GM19238 (cell line): Measurements from ENCODE around the gene FAM227B.
A peak's percentile ranks its signal among the peaks of the same experiment; 100 is the strongest.
"Not testable (repeated sequence)": the region's sequence is repeated elsewhere in the genome, so short reads cannot be mapped to it uniquely, and the experiment has no call there.

ENCODE experiments used
- DNase-seq: peaks from one replicate; pipeline ENCODE4 v3.0.0; 2011; ENCODE audit warnings: low spot score; ENCODE audit not compliant: insufficient read length

FAM227B gene

DNA sequence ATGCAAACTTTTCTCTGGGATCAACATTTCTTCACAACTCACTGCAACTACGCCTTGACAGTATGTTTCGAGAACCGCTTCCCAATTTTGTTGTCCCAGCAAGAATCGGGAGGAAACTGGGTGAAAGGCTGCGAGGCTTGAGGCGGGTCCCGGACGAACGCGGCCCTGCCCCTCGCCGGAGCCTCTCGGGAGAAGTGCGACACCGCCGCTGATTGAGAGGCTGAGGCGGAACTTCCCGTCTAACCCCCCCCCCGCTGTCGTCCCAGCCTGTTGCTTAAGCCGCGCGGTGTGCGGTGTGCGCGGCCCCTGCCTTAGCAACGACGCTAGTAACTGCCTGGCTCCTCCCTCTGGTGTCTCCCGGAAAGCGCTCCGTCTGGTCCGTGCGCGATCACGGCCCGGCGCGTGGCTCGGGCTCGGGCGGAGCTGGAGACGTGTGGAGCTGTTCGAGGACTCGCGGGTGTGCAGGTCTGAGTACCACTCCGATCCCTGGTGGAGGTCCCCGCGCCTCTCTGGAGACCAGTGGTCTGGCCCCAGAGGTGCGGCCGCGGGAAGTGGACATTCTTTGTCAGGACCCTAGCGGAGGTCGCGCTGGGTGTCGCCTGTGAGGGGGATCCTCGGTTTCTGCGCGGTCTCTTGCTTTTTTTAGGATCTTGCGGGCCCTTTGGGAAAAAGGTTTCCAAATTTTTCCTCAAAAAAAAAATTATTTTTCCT lies at the start of gene FAM227B, which contains the start of gene DTWD1:
FAM227B (minus strand) TSS at position 161 of the 711 bp plus-strand sequence. CDS start 5,647 bp downstream, outside the sequence.
DTWD1 (plus strand) TSS at position 391 of the 711 bp plus-strand sequence. CDS start 4,120 bp downstream, outside the sequence.
- peak; percentile 77 for DNase-seq

DNA sequence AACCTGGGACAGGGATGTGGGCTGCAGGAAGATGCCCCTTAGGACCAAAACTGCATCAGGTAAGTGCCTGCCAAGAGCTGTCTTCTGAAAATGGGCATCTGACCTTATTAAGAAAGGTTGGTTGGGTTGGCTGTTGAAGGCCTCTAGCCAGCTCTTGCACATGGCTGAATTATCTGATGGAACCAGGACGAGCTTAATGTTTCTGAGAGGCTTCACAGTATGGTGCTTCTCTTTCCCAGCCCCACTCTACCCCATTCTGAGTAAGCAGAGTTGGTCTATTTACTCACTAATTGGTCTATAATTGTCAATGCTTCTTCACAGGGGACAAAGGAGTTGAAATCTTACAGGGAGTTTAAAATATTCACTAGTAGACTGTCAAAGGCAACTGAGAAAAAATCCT lies 48.7 kb upstream of the FAM227B start:
- DNase-seq, result no peak

DNA sequence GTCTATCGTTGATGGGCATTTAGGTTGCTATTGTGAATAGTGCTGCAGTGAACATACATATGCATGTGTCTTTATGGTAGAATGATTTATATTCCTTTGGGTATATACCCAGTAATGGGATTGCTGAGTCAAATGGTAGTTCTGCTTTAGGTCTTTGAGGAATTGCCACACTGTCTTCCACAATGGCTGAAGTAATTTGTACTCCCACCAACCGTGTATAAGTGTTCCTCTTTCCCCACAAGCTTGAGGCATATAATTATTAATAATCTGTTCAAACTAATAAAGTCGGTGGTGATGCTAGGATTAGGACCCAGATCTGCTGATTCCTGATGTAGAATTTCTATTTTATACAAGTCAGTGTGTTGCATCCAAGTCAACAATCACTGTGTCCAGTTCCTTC lies 45.9 kb upstream of the FAM227B start:
- not testable (repeated sequence) for DNase-seq

DNA sequence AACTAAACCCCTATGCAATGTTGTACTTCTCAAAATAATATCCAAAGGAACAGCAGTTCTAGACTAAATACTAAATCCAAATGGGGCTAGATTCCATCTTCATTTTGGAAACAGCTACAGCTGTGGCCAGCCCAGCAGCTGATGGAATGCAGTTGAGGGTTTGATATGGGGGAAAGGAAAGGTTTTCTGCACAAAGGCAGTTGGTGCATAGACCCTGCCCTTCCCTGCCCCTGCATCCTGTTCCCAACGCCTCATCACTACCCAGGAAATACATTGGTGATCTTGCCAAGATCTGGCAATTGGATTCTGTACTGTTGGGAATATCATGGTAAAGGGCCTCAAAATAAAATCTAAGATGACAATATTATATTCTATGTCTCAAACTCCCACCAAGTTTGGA lies 44.1 kb upstream of the FAM227B start:
- no peak for DNase-seq

- no peak for DNase-seq
These were observed 36.1 kb upstream of the FAM227B start for GRCh38 chr15:49656734-49657133.

- no peak for DNase-seq
These were observed 32.3 kb upstream of the FAM227B start for GRCh38 chr15:49652922-49653321.

GRCh38 chr15:49650676-49651075 lies 30.1 kb upstream of the FAM227B start:
- DNase-seq, result no peak

- no peak for DNase-seq
These were observed 29.4 kb upstream of the FAM227B start for GRCh38 chr15:49649987-49650386.

DNA sequence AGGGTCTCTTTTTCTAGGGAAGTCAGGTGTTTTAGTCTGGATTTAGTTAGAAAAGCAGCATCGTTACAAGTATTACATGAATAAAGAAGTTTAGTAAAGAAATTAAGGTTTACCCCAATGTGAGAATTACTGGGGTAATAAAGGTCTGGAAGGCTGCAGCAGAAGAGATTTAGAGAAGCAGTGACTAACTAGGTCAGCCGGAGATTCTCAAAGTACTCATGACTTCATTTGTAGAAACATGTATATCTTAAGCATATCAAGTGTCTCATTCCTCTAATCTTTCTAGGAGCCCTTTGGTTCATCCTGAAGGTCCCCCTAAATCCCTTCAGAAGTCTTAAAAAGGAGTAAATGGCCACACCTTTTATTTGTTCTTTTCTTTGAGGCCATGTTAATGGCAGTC lies 26.3 kb upstream of the FAM227B start:
- DNase-seq, result no peak

DNA sequence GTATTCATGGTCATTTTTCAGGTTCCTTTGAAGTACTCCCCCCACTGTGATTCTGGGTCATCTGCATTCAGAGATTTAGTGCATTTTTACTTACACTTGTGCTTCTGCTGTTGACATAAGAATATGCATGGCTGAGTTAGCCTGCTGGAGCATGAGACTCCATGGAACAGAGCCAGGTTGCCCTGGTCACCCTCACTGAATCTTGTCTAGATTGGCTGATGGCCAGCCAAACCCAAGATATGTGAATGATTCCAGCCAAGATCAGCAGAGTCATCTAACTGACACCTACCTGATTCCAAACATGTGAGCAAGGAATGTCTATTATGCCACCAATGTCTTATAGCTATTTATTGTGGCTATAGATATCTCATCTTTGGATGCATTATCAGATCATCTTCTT lies 25.3 kb upstream of the FAM227B start:
- DNase-seq, result no peak

GRCh38 chr15:49645277-49645676 lies 24.7 kb upstream of the FAM227B start:
- DNase-seq, result no peak

DNA sequence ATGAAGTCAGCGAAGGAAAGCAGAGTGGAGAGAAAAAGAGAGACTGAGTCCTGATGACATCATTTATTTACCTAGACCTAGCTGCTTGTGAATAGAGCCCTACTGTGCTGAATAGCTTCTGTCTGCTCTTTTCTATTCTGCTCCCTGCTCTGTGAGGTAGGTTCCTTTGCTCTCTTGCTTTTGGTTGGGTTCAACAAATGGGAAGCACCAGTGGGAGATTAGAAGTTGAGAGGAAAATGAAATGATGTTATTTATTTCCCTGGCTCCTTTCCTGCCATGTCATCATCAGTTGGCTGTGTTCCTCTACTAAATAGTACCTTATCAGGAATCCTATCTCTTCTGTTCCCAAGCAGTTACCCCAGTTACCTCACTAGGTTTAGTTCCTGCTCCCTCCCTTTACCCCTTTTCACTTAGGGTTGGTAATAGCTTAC lies 23.8 kb upstream of the FAM227B start:
- DNase-seq, result no peak

DNA sequence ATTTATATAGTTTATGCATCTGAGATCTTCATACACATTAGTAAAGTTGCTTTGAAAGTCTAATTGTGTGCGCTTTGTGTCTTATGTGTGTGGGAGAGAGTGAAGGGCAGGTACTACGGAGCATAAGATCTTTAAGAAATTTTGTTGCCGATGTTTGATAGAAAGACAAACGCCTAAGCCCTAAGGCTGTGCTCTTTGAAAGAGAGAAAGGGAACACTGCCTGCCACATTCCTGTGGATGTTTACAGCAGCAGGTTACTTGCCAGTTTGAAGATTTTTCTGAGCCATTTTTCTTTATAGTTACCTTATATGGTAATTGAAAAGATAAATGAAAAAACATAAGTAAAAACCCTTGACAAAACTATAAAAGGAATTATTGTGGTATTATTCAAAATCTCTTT lies 17.2 kb upstream of the FAM227B start:
- DNase-seq, result no peak

- DNase-seq, result no peak
These were observed 7.8 kb upstream of the FAM227B start for GRCh38 chr15:49628379-49628778.

GRCh38 chr15:49627407-49627877 lies 6.8 kb upstream of the FAM227B start:
- DNase-seq, result no peak

DNA sequence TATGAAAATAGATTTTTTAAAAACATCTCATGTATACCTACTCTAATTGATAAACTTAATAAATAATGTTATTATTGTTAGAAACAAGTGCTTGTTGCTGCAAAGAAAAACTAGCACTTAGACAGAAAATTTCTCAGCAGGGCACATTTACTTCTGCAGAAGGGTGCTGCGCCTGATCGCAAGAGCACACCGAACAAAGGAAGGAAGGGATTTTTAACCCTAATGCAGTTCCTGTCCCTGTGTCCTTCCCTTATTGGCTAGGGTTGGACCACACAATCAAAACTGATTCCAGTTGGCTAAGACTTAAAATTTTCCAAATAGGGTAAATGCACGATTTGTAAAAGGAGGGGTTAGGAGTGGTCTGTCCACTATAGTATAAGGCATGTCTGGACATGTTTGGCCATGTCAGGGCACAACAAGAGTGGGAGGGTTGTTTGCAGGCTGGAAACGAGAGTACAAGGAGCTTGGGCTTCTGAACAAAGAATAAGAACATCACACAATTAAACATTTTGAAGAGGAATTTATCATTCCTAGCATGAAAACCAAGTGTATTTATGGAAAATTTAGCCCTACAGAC lies 4.9 kb upstream of the FAM227B start:
- DNase-seq, result no peak

DNA sequence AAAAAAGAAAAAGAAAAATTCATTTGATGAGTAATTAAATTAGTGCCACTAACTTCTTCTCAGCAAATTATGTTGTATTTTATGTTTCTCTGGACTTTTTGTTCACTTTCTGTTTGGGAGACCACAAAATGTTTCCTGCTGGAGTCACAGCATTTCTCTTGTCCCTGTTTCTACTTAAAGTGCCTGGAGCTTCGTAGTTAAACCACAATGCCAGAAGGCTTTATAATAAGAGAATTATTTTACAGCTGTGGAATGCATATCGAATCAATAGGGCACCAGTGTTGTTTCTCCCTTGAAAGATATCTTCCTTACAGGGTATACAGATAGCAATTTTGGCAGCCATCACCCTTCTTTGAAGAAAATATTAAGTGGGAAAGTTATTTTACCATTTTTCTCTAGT lies 3.4 kb upstream of the FAM227B start:
- no peak for DNase-seq

DNA sequence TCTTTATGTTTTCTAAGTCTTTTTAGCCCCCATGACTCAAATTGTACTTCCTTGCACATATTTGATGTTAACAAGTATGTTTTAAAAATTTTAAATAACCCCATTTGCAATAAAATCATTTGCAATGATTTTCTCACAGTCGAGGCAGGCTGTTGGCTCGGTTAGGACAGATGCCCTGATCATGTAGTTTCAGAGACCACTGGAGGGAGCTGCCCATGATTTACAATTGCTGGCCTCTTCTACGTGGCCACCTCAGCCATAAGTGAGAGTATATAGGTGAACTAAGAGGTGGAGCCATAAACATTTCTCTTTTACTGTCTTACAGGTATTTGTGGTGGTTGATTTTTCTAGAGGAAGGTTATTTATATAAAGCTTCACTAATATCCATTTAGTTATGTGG lies 1.9 kb upstream of the FAM227B start:
- DNase-seq, result no peak

DNA sequence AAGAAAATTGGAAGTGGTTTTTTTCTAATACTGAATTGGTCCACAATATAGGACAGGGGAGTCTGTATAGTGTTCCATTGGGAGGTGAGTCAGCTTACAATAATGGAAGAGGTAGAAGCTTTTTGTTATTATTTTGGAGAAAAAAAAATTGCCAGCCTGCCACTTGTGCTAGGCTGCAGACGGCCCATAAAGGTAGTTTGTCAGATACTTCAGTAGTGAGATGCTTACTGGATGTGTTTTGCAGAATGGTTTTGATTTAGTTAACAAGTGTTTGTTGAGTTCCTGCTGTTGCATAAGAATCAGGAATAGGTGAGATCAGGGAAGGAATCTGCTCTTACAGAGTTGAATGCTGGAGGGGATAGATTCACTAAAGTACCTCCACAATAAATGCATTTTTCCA lies 1.3 kb upstream of the FAM227B start:
- DNase-seq, result no peak

DNA sequence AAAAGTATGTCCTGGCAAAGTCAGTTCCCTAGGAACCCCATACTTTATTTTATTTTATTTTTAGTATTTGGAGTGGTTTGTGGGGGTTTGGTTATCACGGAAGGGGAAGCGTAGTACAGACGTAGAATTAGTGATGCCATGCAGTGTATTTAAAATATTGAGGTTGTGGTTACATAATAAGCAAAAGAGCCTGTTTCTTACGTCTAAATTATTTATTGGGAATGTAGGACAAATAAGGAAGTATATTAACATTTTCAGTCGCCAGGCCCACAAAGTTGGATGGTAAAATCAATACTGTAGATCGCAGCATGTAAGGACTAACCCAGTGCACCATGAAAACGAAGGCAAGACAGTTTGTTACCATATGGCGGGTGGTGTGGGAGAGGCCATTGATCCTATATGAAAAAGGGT lies 788 bp upstream of the FAM227B start:
- DNase-seq, result no peak

GRCh38 chr15:49620199-49620598 lies 419 bp downstream of the FAM227B start:
- no peak for DNase-seq

GRCh38 chr15:49619226-49619625 lies 1.4 kb downstream of the FAM227B start:
- DNase-seq, result no peak

GRCh38 chr15:49612240-49612639 lies 8.4 kb downstream of the FAM227B start:
- not testable (repeated sequence) for DNase-seq
